Activated B cell treated with CpG ODN at 0.5 μM for 24 hours (primary cell): Measurements from ENCODE around the gene CDH11. TPM values are rescaled to one million over a fixed set of nuclear protein-coding genes. Genes with fewer than 3 reads are reported as not detected.

Experiments used
- ATAC-seq: fragments of 200-7000 bp; cut with Tn5 transposase; one replicate; pipeline ENCODE4 v1.10.0; 2021; ENCODE audit warnings: low read depth, mild to moderate bottlenecking, moderate library complexity
- CTCF ChIA-PET: fragments of 350-600 bp; sonication (Branson Sonifier 250); formaldehyde crosslinking; loops from one replicate; lab custom pipeline; 2021; ENCODE audit warnings: antibody characterized with exemption; lab: Charles Lee
- POLR2A ChIA-PET: fragments of 350-600 bp; sonication (Branson Sonifier 250); formaldehyde crosslinking; loops from one replicate; lab custom pipeline; 2021; ENCODE audit warnings: antibody characterized with exemption; lab: Charles Lee
- DNase-seq: peaks from one replicate; pipeline ENCODE4 v3.0.0; 2022
- H3K27ac Mint-ChIP-seq: one replicate; pipeline ENCODE4 v1.8.0; 2020; ENCODE audit warnings: mixed read lengths
- H3K27me3 Mint-ChIP-seq: one replicate; pipeline ENCODE4 v1.8.0; 2021; ENCODE audit warnings: mixed read lengths
- H3K36me3 Mint-ChIP-seq: one replicate; pipeline ENCODE4 v1.8.0; 2021; ENCODE audit warnings: low read depth, mixed read lengths
- H3K4me1 Mint-ChIP-seq: one replicate; pipeline ENCODE4 v1.8.0; 2021; ENCODE audit warnings: mixed read lengths
- H3K4me3 Mint-ChIP-seq: one replicate; pipeline ENCODE4 v1.8.0; 2020; ENCODE audit warnings: mild to moderate bottlenecking, mixed read lengths
- H3K9me3 Mint-ChIP-seq: one replicate; pipeline ENCODE4 v1.8.0; 2020; ENCODE audit warnings: mixed read lengths
- intact Hi-C: fragments of 100-400 bp; cut with micrococcal nuclease; formaldehyde crosslinking; loops from one replicate; pipeline ENCODE4 v1.15.1; 2024
- total RNA-seq: library from RNA; stranded (reverse); gene quantifications from 2 replicates; pipeline ENCODE4 v1.2.3, GENCODE V29; 2022
- TF ChIP-seq, protein P1 (sequence below): fragments of 200-600 bp; IDR thresholded peaks from one replicate; pipeline ENCODE4 v1.8.0; 2022; ENCODE audit warnings: antibody characterized with exemption, mild to moderate bottlenecking

Gene CDH11
- total RNA-seq, 1 donor from 2014 or later: not detected

DNA sequence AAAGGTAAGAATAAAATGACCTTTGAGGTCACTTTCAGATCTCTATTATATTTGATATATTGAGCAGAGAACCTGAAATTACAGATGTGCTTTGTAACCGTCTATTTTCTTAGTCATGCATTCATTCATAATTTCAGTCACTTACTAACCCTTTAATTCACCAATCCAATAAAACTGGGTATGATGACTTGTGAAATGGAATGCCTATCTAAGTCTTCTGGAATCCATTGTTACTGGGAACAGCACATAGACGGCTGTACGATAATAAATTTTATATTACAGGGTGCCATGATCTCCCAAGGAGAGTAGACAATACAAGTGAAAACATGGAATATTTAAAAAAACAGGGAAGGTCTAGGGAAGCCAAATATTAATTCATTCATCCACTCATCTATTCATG is 22.9 kb downstream of the CDH11 start:
- no peaks in the 10 kb centered on the region for H3K4me1 Mint-ChIP-seq
- DNase-seq (no peak), ATAC-seq (no peak)
- H3K9me3 Mint-ChIP-seq: peaks cover 2% of the 10 kb centered on the region
- H3K4me3 Mint-ChIP-seq: no peak overlapping the region
- CTCF ChIA-PET: no interaction called here
- TF ChIP-seq, protein P1, sequence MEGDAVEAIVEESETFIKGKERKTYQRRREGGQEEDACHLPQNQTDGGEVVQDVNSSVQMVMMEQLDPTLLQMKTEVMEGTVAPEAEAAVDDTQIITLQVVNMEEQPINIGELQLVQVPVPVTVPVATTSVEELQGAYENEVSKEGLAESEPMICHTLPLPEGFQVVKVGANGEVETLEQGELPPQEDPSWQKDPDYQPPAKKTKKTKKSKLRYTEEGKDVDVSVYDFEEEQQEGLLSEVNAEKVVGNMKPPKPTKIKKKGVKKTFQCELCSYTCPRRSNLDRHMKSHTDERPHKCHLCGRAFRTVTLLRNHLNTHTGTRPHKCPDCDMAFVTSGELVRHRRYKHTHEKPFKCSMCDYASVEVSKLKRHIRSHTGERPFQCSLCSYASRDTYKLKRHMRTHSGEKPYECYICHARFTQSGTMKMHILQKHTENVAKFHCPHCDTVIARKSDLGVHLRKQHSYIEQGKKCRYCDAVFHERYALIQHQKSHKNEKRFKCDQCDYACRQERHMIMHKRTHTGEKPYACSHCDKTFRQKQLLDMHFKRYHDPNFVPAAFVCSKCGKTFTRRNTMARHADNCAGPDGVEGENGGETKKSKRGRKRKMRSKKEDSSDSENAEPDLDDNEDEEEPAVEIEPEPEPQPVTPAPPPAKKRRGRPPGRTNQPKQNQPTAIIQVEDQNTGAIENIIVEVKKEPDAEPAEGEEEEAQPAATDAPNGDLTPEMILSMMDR: no peak
- H3K36me3 Mint-ChIP-seq: no peaks in the 10 kb centered on the region
- H3K27me3 Mint-ChIP-seq: no peaks in the 10 kb centered on the region
- POLR2A ChIA-PET: no interaction called here
- H3K27ac Mint-ChIP-seq: no peak overlapping the region
- intact Hi-C loops: no loop called here

DNA sequence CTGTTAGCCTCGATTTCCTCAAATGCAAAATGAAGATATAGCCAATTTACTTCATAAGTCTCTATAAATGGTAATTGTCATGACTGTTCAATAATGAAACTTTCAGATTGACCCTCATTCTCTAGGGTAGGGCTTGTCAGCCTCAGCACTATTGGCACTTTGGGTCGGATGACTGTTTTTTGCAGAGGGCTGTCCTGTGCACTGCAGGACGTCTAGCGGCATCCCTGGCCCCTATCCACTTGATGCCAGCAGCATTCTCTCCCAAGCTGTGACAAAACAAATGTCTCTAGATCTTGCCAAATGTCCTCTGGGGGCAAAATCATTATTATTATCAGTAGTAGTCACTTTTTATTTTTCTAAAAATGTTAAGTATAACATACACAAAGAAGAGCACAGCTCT is 24.6 kb downstream of the CDH11 start:
- DNase-seq: no peak
- no peaks in the 10 kb centered on the region for H3K27me3 Mint-ChIP-seq
- ChIA-PET POLR2A (no interaction called here), CTCF (no interaction called here)
- intact Hi-C loops: no loop called here
- no peak for ATAC-seq
- no peaks in the 10 kb centered on the region for H3K4me1 Mint-ChIP-seq
- peaks cover 2% of the 10 kb centered on the region for H3K9me3 Mint-ChIP-seq
- H3K27ac Mint-ChIP-seq: no peak overlapping the region
- no peaks in the 10 kb centered on the region for H3K36me3 Mint-ChIP-seq
- H3K4me3 Mint-ChIP-seq: no peak overlapping the region
- TF ChIP-seq, protein P1: no peak

DNA sequence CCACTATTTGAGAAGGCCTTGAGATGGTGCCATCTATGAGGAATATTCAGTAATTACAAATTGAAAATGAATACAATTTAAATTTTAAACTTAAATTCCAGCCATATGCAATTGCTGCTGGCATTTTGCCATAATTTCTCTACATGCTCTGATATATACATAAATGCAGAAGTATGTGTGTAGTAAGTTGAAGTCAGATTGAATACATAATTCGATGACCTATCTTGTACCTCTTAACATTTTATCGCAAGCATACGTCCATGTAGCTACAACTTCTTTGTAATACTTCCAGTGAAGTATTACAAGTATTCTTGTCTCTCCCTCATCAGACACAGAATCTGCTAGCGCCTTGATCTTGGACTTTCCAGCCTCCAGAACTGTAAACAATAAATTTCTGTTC is 26.0 kb downstream of the CDH11 start:
- no peak for ATAC-seq
- Mint-ChIP-seq H3K36me3 (no peaks in the 10 kb centered on the region), H3K27ac (no peak overlapping the region), H3K4me1 (no peaks in the 10 kb centered on the region), H3K9me3 (peaks cover 2% of the 10 kb centered on the region), H3K27me3 (no peaks in the 10 kb centered on the region), H3K4me3 (no peak overlapping the region)
- TF ChIP-seq, protein P1: no peak
- ChIA-PET CTCF (no interaction called here), POLR2A (no interaction called here)
- DNase-seq: no peak
- intact Hi-C loops: no loop called here

DNA sequence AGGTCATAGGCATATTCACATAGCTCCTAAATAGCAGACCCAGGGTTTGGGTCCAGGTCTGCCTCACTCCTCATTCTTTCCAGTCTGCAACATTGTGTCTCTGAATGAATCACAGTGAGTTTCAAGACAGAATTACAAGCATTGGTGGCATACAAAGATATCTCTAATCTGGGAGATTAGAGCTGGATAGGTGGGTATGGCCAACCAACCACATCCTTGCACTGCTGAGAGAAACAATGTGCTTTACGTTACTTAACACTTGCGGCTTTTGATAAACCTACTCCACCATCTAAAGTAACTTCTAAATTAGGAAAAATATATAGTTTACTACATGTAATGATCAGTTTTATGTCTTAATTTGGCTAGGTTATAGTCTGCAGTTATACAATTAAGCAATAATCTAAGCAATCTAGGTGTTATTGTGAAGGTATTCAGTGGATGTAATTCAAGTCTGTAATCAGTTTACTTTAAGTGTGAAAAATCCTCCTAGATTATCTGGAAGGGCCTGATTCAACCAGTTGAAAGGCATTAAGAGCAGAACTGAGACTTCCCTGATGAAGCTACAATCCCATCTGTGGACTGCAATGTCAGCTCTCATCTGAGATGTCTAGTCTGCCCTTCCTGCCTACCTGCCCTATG is 26.7 kb downstream of the CDH11 start:
- POLR2A ChIA-PET: no interaction called here
- intact Hi-C loops: no loop called here
- no peak for ATAC-seq
- no peaks in the 10 kb centered on the region for H3K36me3 Mint-ChIP-seq
- CTCF ChIA-PET: no interaction called here
- DNase-seq: no peak
- TF ChIP-seq, protein P1: no peak
- H3K27ac Mint-ChIP-seq: no peak overlapping the region
- peaks cover 2% of the 10 kb centered on the region for H3K9me3 Mint-ChIP-seq
- no peaks in the 10 kb centered on the region for H3K27me3 Mint-ChIP-seq
- H3K4me3 Mint-ChIP-seq: no peak overlapping the region
- H3K4me1 Mint-ChIP-seq: no peaks in the 10 kb centered on the region

DNA sequence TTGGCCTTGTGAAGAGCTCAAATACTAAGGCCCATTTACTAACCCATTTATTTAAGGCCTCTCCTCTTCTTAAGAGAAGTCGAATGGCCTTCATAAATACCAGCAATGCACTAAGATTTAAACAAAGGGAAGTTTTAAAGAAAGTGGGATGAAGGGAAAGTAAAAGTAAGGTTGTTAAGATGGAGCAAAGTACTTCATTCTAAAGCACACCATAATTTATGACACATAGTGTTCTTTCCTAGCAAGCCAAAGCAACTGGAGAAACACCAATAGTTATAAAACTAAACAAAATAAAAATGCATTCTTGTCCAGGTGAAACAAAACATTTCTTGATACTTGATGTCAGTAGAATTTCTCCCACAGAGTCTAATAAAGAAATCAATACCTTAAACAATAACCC is 27.9 kb downstream of the CDH11 start:
- ATAC-seq (no peak), DNase-seq (no peak)
- no peaks in the 10 kb centered on the region for H3K9me3 Mint-ChIP-seq
- no peaks in the 10 kb centered on the region for H3K36me3 Mint-ChIP-seq
- TF ChIP-seq, protein P1: no peak
- no peaks in the 10 kb centered on the region for H3K4me1 Mint-ChIP-seq
- no peak overlapping the region for H3K27ac Mint-ChIP-seq
- intact Hi-C loops: no loop called here
- no peaks in the 10 kb centered on the region for H3K27me3 Mint-ChIP-seq
- ChIA-PET POLR2A (no interaction called here), CTCF (no interaction called here)
- no peak overlapping the region for H3K4me3 Mint-ChIP-seq
